HG02943 (cell line): Measurements from ENCODE around the gene SRRM4.

Experiments
- ATAC-seq: cut with Tn5 transposase; IDR thresholded peaks from one replicate; pipeline ENCODE4 v1.9.1; 2021; ENCODE audit warnings: mild to moderate bottlenecking, low read depth, moderate library complexity; ENCODE audit not compliant: unreplicated experiment

Gene SRRM4

GRCh38 chr12:119183942-119184695 is 202.8 kb downstream of the SRRM4 start:
- no peak for ATAC-seq

GRCh38 chr12:119195256-119195655 is 213.9 kb downstream of the SRRM4 start:
- no peak for ATAC-seq

GRCh38 chr12:119198440-119198839 is 217.1 kb downstream of the SRRM4 start:
- ATAC-seq = no peak

GRCh38 chr12:119200601-119201000 is 219.3 kb downstream of the SRRM4 start:
- no peak for ATAC-seq

- ATAC-seq = no peak
Measured at GRCh38 chr12:119201789-119202543, 220.6 kb downstream of the SRRM4 start.

- ATAC-seq = no peak
Measured at GRCh38 chr12:119202544-119202943, 221.2 kb downstream of the SRRM4 start.

GRCh38 chr12:119204131-119204530 is 222.8 kb downstream of the SRRM4 start:
- no peak for ATAC-seq

- ATAC-seq = no peak
Measured at GRCh38 chr12:119204671-119205285, 223.4 kb downstream of the SRRM4 start.

GRCh38 chr12:119206348-119207062 is 225.2 kb downstream of the SRRM4 start:
- ATAC-seq = no peak

GRCh38 chr12:119207063-119207560 is 225.8 kb downstream of the SRRM4 start:
- ATAC-seq = no peak

- no peak for ATAC-seq
Measured at GRCh38 chr12:119208626-119209061, 227.3 kb downstream of the SRRM4 start.

GRCh38 chr12:119211884-119212283 is 230.5 kb downstream of the SRRM4 start:
- no peak for ATAC-seq
